Stimulated activated CD8-positive, alpha-beta memory T cell treated with anti-CD3 and anti-CD28 coated beads, Interleukin-4, amount 100 ng/mL, for 1 hour (primary cell): ENCODE results near the gene MCM10.
"Not testable (repeated sequence)": the region's sequence is repeated elsewhere in the genome, so short reads cannot be mapped to it uniquely, and the experiment has no call there.

Experiments used
- DNase-seq, 2 donors: peaks; one replicate each; pipeline ENCODE4 v3.0.0-alpha.2; 2020; ENCODE audit warnings: low read depth in 2 of 2, low spot score in 1 of 2

The MCM10 gene

GRCh38 chr10:13160934-13161856 is at the start of gene MCM10:
Gene MCM10 (plus strand): TSS chr10:13161558. CDS start chr10:13164203, 2,645 bp downstream.
- DNase-seq = peak; percentile 89 to 94

- DNase-seq = no peak
These were observed 47.8 kb upstream of the MCM10 start for GRCh38 chr10:13113544-13113943.

GRCh38 chr10:13115832-13116803 is 45.2 kb upstream of the MCM10 start:
- no peak for DNase-seq

DNA sequence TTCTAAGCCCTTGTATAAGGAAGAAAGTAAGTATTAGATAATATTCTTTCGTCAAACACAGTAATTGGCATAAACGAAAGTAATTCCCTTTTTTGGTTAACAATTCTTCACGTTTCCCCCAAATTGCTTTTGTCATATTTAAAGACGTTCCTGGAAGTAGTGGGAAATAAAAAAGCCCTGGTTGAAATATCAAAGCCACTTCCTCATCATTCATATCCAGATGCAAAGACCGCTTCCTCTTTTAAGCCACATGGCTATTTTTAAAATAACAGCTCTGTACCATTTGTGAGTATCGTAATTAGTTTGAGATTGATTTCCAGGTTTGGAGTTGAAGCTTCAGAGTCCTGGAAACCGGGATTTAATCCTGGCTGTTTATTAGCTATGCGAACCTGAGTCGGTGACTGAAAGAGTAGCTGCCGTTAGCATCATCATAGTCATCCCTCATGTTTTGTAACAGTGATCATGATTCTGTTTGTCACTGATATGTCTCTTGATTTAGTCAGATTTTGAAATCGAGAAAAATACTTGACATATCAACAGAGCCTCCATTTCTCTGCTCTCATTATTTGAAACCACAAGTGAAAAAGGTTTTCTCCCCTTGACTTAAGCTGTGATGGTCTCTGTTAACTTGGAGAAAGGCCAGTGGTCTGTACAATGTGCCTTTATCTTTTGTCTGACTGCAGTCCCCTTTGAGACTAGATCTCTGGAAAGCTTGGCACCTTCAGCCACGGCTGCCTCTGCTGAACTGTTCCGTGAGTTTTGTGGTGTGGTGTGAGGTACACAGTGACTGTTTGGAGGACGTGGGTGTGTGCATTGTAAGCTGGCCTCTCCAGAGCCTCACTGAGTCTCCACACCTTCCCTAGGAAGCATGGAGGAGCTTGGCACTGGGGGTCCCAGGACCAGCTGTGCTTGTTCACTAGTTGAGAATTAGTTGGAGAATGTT is 43.2 kb upstream of the MCM10 start:
- no peak for DNase-seq

DNA sequence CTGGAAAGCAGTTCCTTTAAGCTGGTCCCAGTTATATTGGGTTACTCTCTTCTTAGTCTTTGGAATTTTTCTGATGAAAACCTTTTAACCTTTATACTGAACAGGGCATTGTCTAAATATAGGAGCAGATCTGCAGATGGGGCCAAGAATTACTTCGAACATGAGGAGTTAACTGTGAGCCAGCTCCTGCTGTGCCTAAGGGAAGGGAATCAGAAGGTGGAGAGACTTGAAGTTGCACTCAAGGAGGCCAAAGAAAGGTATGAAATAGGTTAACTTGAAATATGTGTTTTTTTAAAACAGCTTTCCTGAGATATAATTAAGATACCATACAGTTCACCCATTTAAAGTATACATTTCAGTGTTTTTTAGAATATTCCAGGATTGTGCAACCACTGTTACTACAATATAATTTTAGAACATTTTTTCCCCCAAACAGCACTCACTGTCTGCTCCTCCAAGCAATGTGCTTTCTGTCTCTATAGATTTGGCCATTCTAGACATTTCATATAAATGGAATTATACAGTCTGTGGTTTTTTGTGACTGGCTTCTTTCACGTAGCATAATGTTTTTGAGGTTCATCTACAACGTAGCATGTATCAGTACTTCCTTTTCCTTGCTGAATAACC is 42.5 kb upstream of the MCM10 start:
- no peak for DNase-seq

DNA sequence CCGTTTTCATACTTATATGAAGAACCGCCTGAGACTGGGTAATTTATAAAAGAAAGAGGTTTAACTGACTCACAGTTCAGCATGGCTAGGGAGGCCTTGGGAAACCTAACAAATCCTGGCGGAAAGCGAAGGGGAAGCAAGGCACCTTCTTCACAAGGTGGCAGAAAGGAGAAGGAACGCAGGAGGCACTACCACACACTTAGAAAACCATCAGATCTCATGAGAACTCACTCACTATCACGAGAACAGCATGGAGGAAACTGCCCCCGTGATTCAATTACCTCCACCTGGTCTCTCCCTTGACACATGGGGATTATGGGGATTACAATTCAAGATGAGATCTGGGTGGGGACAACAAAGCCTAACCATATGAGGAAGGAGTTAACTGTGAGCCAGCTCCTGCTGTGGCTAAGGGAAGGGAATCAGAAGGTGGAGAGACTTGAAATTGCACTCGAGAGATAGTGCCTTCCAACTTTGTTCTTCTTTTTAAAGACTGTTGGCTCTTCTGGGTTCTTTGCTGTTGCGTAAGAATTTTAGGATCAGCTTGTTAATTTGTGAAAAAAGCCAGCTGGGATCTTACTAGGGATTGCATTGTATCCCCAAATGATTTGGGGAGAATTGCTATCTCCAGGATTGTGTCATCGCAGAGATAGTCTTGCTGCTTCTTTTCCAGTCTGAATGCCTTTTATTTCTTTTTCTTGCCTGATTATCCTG is 40.4 kb upstream of the MCM10 start:
- no peak for DNase-seq

- DNase-seq = no peak
These were observed 39.9 kb upstream of the MCM10 start for GRCh38 chr10:13121500-13121854.

GRCh38 chr10:13136651-13137050 is 24.7 kb upstream of the MCM10 start:
- no peak for DNase-seq

DNA sequence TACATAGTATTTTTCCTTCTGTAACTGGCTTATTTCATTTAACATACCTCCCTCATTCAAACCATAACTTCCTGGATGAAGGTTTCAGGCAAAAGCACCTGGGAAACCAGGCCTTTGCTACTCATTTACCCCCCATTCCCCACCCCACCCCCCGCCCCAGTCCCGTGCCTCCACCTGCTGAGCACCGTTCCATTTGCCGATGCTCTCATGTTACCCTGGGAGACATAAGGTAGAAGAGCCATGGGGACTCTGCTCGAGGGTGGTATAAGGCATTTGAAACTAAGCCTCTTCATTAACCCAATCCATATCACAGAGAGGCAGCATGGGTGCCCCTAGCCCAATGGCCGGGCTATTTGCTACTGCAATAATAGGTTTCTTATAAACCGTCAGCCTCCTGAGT is 22.2 kb upstream of the MCM10 start:
- no peak for DNase-seq

- no peak for DNase-seq
These were observed 21.7 kb upstream of the MCM10 start for GRCh38 chr10:13139676-13140075.

DNA sequence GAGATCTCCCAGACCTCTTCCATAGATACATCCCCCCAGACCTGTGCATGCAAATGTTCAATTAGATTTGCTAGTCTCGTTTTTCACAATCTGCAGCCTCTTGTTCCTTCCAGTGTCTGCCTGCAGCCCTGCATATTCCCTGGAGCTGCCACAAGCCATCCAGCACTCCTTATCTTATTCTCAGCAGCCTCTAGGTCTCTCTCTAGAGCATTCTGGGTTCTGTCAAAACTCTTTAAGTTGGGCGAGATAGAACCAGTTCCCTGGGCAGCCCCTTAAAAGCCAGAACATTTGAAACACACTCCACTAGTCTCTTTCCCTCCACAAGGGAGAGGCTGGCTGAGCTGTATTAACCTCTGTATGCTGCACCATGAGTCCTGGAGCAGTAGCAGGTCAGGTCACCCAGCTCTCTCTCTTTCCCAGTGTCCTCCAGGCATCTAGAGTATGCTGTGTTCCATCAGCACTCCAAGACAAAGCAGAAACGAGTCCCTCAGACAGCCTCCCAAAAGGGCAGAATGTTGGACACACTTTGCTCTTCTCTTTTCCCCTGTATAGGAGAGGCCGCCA is 20.6 kb upstream of the MCM10 start:
- no peak for DNase-seq

DNA sequence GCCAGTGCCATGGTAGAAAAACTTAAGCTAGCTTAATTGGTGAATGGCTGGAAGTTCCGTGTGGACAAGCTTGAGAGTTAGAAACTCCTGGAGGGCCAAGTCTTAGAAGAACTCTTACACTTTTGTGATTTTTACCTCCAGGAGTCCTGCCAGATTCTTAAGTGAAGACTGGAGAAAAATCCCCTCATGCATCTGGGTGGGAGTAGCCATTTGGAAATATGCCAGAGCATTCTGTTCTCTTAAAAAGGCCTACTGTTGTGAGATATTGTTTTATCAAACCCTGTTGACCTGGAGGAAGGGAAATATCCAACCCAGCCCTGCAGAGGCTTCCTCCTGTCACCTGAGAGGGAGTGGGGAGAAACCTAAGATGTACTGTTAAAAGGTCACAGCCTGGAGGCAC is 17.6 kb upstream of the MCM10 start:
- DNase-seq = no peak

DNA sequence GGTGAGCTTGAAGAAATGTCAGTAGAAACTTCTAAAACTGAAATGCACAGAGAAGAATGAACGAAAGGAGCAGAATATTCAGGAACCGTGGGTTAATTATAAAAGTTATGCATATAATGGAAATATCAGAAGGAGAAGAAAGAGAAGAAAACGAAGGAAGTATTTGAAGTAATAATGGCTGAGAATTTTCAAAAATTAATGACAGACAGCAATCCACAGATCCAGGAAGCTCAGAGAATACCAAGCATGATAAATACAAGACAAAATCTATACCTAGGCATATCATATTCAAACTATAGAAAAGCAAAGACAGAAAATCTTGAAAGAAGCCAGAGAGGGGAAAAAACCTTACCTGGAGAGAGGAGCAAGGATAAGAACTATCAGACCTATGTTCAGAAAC is 16.5 kb upstream of the MCM10 start:
- no peak for DNase-seq

- DNase-seq = no peak
These were observed 15.0 kb upstream of the MCM10 start for GRCh38 chr10:13146379-13146778.

DNA sequence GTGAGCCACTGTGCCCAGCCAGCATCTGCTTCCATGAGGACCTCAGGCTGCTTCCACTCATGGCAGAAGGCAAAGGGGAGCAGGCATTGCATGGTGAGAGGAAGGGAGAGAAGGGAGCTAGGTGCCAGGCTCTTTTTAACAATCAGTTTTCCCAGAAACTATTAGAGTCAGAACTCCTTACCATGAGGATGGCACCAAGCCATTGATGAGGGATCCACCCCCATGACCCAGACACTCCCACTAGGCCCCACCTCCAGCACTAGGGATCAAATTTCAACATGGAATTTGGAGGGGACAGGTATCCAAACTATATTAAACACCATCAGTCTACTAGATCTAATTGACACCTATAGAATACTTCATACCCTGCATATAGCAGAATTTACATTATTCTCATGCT is 14.2 kb upstream of the MCM10 start:
- DNase-seq = no peak

GRCh38 chr10:13152296-13152695 is 9.1 kb upstream of the MCM10 start:
- no peak for DNase-seq

- not testable (repeated sequence) for DNase-seq
These were observed 5.5 kb upstream of the MCM10 start for GRCh38 chr10:13155860-13156259.

DNA sequence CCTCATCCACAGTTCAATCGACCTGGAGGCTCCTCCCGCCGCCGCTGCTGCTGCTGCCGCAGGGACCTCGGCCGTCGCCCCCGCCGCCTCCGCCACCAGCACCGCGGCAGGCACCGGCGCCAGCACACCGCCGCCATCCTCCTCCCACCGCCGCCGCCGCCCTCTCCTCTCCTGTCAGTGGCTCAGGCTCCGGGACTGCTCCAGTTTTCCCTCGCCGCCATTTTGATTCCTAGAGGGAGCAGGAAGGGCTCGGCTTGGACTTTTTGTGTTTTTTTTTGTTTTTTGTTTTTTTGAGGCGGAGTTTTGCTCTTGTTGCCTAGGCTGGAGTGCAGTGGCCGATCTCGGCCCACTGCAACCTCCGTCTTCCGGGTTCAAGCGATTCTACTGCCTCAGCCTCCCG is 3.0 kb upstream of the MCM10 start:
- no peak for DNase-seq

DNA sequence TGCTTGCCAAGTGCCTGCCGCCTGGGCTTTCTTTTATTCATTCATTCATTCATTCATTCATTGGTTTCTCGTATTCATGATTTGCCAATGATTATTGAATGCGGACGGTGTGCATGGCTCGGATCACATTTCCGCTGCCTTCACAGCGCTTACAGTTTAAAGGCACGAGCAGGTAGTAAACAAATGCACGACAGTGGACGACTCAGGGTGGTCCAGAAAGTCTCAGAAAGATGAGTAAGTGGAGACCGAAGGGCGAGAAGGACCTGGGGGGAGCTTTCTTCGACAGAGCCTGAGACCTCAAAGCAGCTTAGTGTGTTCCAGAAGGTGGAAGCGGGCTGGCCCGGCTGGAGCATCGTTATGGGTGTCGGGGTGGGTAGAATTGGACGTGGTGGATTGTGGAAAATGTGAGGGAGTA is 506 bp downstream of the MCM10 start:
- no peak for DNase-seq
